ENCODE results near the gene TBPL1. TPM values are rescaled to one million over a fixed set of nuclear protein-coding genes. Genes with fewer than 3 reads are reported as not detected.
A peak's percentile ranks its signal among the peaks of the same experiment; 100 is the strongest.

TBPL1 gene
- total and polyA plus RNA-seq, 9 of the 15 experiments (the other 6 are each of a cell fraction or from before 2014, with no cell fraction given), result 78.1 to 152 (median 107) TPM

- TF ChIP-seq THAP12 (CRISPR knock-in tag; IDR thresholded peaks at IDR 0.05) (no peak), SRSF7 (optimal IDR thresholded peaks at IDR 0.05; ENCODE audit: low read depth, low read length) (no peak), ZHX1 (conservative IDR thresholded peaks at IDR 0.05; ENCODE audit: low read length) (no peak), MCM7 (IDR thresholded peaks at IDR 0.05) (no peak), ELK3 (CRISPR knock-in tag; IDR thresholded peaks at IDR 0.05) (no peak; the same call in 1 of the 2 replicates), BCOR (IDR thresholded peaks at IDR 0.05) (peak; percentile 65; the same call in 1 of the 2 replicates), NR2C1 (IDR thresholded peaks at IDR 0.05) (no peak), NR2C1 (tag; IDR thresholded peaks at IDR 0.05) (no peak), RB1 (IDR thresholded peaks at IDR 0.05; ENCODE audit: low read depth) (no peak; the same call in 1 of the 2 replicates), BRF1 (IDR thresholded peaks at IDR 0.05; ENCODE audit: borderline replicate concordance, extremely low read depth, insufficient read length) (no peak), WHSC1 (IDR thresholded peaks at IDR 0.05; ENCODE audit: low read length) (no peak), SRSF9 (IDR thresholded peaks at IDR 0.05; ENCODE audit: borderline replicate concordance, low read depth, low read length) (no peak), NUFIP1 (IDR thresholded peaks at IDR 0.05; ENCODE audit: partially characterized antibody) (no peak), KLF6 (CRISPR knock-in tag; IDR thresholded peaks at IDR 0.05; ENCODE audit: borderline replicate concordance) (peak; percentile 12; the same call in 1 of the 2 replicates), SNIP1 (IDR thresholded peaks at IDR 0.05; ENCODE audit: low read depth) (no peak), MEIS2 (IDR thresholded peaks at IDR 0.05; ENCODE audit: partially characterized antibody) (peak; percentile 70), TARDBP (IDR thresholded peaks at IDR 0.05) (no peak), ZNF609 (CRISPR knock-in tag; IDR thresholded peaks at IDR 0.05; ENCODE audit: borderline replicate concordance) (no peak), BHLHE40 (IDR thresholded peaks at IDR 0.05; ENCODE audit: low read length) (peak; percentile 58; the same call in 1 of the 2 replicates), ZNF212 (CRISPR knock-in tag; IDR thresholded peaks at IDR 0.05) (no peak), YBX1 (IDR thresholded peaks at IDR 0.05) (no peak)
These were observed 4.8 kb downstream of the TBPL1 start (continued) for GRCh38 chr6:133957780-133958242.

Measured in K562 (cell line).